Measurements from ENCODE around the gene TMEM132D. TPM values are rescaled to one million over a fixed set of nuclear protein-coding genes. Genes with fewer than 3 reads are reported as not detected.
A peak's percentile ranks its signal among the peaks of the same experiment; 100 is the strongest.

TMEM132D gene
- total RNA-seq, 2 experiments from 2014 or later, result not detected

DNA sequence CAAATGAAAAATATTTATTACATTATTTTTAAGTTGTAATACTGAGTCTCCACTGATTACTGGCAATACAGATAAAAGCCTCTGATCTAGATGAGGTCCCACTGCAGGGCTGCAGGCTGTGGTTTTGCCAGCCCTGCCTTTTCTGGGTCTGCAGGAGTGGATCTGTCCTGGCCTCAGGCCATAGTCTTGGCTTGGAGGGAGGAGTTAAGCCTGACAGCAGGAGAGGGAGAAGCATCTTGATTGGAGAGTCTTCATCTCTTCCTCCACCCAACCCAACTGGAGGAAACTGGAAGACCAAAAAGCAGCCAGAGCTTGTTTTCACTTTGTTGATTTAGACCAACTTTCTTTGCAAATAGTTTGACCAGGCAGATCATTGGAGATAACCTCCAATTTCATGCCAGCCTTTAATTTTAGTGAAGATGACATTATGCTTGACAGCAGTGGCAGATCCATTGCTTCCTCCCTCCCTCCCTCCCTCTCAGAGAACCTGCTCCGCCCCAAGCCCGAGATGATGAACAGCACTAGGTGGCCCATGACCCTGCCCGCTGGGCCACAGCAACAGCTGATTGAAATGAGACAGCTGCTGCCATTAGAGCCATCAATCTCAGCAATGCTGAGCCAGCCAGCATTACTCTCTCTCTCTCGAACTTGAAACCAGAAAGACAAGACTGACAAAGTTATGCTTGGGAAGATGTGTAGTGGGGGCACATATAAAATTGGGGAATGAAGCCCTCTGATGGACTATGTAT lies 828.2 kb downstream of the TMEM132D start:
- DNase-seq (no peak), ATAC-seq (no peak)
- no peak overlapping the region for H3K4me3 Mint-ChIP-seq
- H3K27ac Mint-ChIP-seq, result no peak overlapping the region
- ChIA-PET CTCF (no interaction called here), POLR2A (no interaction called here)
- no peaks in the 10 kb centered on the region for H3K9me3 Mint-ChIP-seq (ENCODE audit: insufficient read depth)
- H3K4me1 Mint-ChIP-seq (ENCODE audit: low read depth), result no peaks in the 10 kb centered on the region
- no peaks in the 10 kb centered on the region for H3K27me3 Mint-ChIP-seq (ENCODE audit: low read depth)
- no peaks in the 10 kb centered on the region for H3K36me3 Mint-ChIP-seq (ENCODE audit: low read depth)

GRCh38 chr12:129074379-129074778 lies 829.4 kb downstream of the TMEM132D start:
- no peak for ATAC-seq
- no peak for DNase-seq
- Mint-ChIP-seq H3K27ac (no peak overlapping the region), H3K4me1 (ENCODE audit: low read depth) (no peaks in the 10 kb centered on the region), H3K4me3 (no peak overlapping the region), H3K9me3 (ENCODE audit: insufficient read depth) (no peaks in the 10 kb centered on the region), H3K27me3 (ENCODE audit: low read depth) (no peaks in the 10 kb centered on the region), H3K36me3 (ENCODE audit: low read depth) (no peaks in the 10 kb centered on the region)
- CTCF ChIA-PET, result no interaction called here
- POLR2A ChIA-PET, result no interaction called here

GRCh38 chr12:129073157-129073915 lies 830.5 kb downstream of the TMEM132D start:
- H3K4me3 Mint-ChIP-seq, result no peak overlapping the region
- ATAC-seq (no peak), DNase-seq (no peak)
- no peaks in the 10 kb centered on the region for H3K36me3 Mint-ChIP-seq (ENCODE audit: low read depth)
- POLR2A ChIA-PET, result no interaction called here
- no peaks in the 10 kb centered on the region for H3K4me1 Mint-ChIP-seq (ENCODE audit: low read depth)
- H3K27me3 Mint-ChIP-seq (ENCODE audit: low read depth), result no peaks in the 10 kb centered on the region
- CTCF ChIA-PET, result no interaction called here
- H3K9me3 Mint-ChIP-seq (ENCODE audit: insufficient read depth), result no peaks in the 10 kb centered on the region
- no peak overlapping the region for H3K27ac Mint-ChIP-seq

DNA sequence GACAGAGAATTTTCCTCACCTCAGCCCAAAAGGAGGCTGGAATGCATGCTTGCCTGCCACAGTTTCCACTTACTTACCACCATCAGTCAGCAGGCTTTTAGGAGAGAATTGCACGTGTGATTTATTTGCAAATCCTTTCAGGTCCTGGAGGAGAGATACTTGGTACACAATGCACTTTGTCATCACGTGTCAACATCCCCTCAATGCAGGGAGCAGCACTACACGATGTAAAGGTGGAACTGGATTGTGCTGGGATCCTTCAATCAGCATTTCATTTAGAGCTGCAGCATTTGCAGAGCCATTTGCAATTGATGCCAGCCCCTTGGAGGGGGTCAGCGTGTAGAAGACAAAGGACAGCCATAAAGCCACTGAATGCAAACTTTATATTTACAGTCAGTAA lies 832.5 kb downstream of the TMEM132D start:
- no peaks in the 10 kb centered on the region for H3K36me3 Mint-ChIP-seq (ENCODE audit: low read depth)
- no peaks in the 10 kb centered on the region for H3K27me3 Mint-ChIP-seq (ENCODE audit: low read depth)
- H3K4me1 Mint-ChIP-seq (ENCODE audit: low read depth), result no peaks in the 10 kb centered on the region
- no peaks in the 10 kb centered on the region for H3K9me3 Mint-ChIP-seq (ENCODE audit: insufficient read depth)
- no peak for DNase-seq
- CTCF ChIA-PET, result no interaction called here
- no peak overlapping the region for H3K27ac Mint-ChIP-seq
- H3K4me3 Mint-ChIP-seq, result no peak overlapping the region
- ATAC-seq, result no peak
- POLR2A ChIA-PET, result no interaction called here

GRCh38 chr12:129069886-129070285 lies 833.9 kb downstream of the TMEM132D start:
- H3K4me1 Mint-ChIP-seq (ENCODE audit: low read depth), result no peaks in the 10 kb centered on the region
- H3K9me3 Mint-ChIP-seq (ENCODE audit: insufficient read depth), result no peaks in the 10 kb centered on the region
- CTCF ChIA-PET, result no interaction called here
- H3K27me3 Mint-ChIP-seq (ENCODE audit: low read depth), result no peaks in the 10 kb centered on the region
- no peaks in the 10 kb centered on the region for H3K36me3 Mint-ChIP-seq (ENCODE audit: low read depth)
- ATAC-seq (no peak), DNase-seq (no peak)
- H3K27ac Mint-ChIP-seq, result no peak overlapping the region
- H3K4me3 Mint-ChIP-seq, result no peak overlapping the region
- POLR2A ChIA-PET, result no interaction called here

DNA sequence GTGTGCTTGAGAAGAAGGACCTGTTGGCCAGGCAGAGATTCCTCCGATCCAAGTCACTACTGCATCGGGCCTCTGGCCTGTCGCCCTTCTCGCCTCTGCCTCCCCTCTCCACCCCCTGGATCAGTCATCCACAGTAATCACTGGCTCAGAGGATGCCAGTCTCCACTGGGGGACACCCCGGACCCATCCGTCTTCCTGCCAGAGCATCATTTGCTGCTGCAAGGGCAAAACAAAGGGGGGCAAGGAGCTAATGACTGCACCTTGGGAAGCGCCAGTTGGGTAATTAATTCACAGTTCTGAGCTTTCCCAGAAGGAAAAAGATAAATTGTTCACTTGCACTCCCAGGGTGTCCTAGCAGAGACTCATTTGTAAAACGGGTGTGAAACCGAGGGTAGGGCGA lies 835.1 kb downstream of the TMEM132D start:
- Mint-ChIP-seq H3K36me3 (ENCODE audit: low read depth) (no peaks in the 10 kb centered on the region), H3K9me3 (ENCODE audit: insufficient read depth) (no peaks in the 10 kb centered on the region), H3K27ac (no peak overlapping the region), H3K4me3 (no peak overlapping the region), H3K27me3 (ENCODE audit: low read depth) (no peaks in the 10 kb centered on the region), H3K4me1 (ENCODE audit: low read depth) (no peaks in the 10 kb centered on the region)
- DNase-seq, result no peak
- POLR2A ChIA-PET, result no interaction called here
- ATAC-seq, result no peak
- CTCF ChIA-PET, result no interaction called here

GRCh38 chr12:129067491-129067890 lies 836.3 kb downstream of the TMEM132D start:
- DNase-seq, result no peak
- no peaks in the 10 kb centered on the region for H3K4me1 Mint-ChIP-seq (ENCODE audit: low read depth)
- CTCF ChIA-PET, result no interaction called here
- no peaks in the 10 kb centered on the region for H3K36me3 Mint-ChIP-seq (ENCODE audit: low read depth)
- no peak overlapping the region for H3K4me3 Mint-ChIP-seq
- no peak overlapping the region for H3K27ac Mint-ChIP-seq
- no peaks in the 10 kb centered on the region for H3K9me3 Mint-ChIP-seq (ENCODE audit: insufficient read depth)
- POLR2A ChIA-PET, result no interaction called here
- no peak for ATAC-seq
- H3K27me3 Mint-ChIP-seq (ENCODE audit: low read depth), result no peaks in the 10 kb centered on the region

- CTCF ChIA-PET, result no interaction called here
- H3K27ac Mint-ChIP-seq, result no peak overlapping the region
- POLR2A ChIA-PET, result no interaction called here
- DNase-seq (no peak), ATAC-seq (no peak)
- H3K9me3 Mint-ChIP-seq (ENCODE audit: insufficient read depth), result no peaks in the 10 kb centered on the region
- H3K4me1 Mint-ChIP-seq (ENCODE audit: low read depth), result no peaks in the 10 kb centered on the region
- no peaks in the 10 kb centered on the region for H3K36me3 Mint-ChIP-seq (ENCODE audit: low read depth)
- no peak overlapping the region for H3K4me3 Mint-ChIP-seq
- H3K27me3 Mint-ChIP-seq (ENCODE audit: low read depth), result no peaks in the 10 kb centered on the region
Measured at GRCh38 chr12:129064209-129064855, 839.5 kb downstream of the TMEM132D start.

DNA sequence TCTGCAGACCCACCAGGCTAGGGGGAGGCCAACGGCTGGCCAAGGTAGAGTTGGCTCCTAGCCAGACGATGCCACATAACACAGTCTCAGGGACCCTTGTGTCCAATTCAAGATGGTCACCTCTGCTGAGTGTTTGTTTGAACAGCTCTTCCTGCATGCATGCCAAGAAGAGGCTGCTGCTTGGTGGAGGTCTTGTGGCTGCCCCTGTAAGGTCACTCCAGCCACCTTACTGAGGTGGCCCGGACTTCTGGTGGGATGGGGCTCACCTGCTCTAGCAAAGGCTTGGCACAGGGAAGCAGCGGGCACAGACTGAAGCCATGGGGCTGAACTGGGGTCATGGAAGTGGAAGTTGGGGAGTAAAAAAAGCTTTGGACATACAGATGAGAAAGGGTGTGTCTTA lies 840.2 kb downstream of the TMEM132D start:
- H3K27me3 Mint-ChIP-seq (ENCODE audit: low read depth), result no peaks in the 10 kb centered on the region
- ChIA-PET CTCF (no interaction called here), POLR2A (no interaction called here)
- no peak overlapping the region for H3K27ac Mint-ChIP-seq
- DNase-seq, result no peak
- H3K36me3 Mint-ChIP-seq (ENCODE audit: low read depth), result no peaks in the 10 kb centered on the region
- ATAC-seq, result no peak
- H3K9me3 Mint-ChIP-seq (ENCODE audit: insufficient read depth), result no peaks in the 10 kb centered on the region
- H3K4me3 Mint-ChIP-seq, result no peak overlapping the region
- H3K4me1 Mint-ChIP-seq (ENCODE audit: low read depth), result no peaks in the 10 kb centered on the region

DNA sequence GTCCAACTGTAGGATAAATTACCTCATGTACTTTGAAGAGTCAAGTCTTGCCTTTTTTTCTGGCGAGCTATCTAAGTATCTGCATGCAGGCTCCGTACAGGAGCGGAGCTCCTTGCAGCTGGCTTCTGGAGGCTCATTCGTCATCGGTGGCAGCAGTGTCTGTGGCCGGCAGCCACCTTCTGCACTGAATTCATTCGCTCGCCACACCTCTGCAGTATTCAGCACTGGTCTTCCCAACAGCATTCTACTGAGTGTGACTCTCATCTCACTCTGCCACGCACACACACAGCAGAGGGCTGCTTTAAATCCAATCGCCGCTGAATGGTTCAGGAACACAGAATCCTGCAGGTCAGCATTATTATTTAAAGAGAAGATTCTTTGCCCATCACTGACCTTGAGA lies 850.6 kb downstream of the TMEM132D start:
- H3K4me3 Mint-ChIP-seq, result no peak overlapping the region
- no peaks in the 10 kb centered on the region for H3K4me1 Mint-ChIP-seq (ENCODE audit: low read depth)
- ChIA-PET CTCF (no interaction called here), POLR2A (no interaction called here)
- H3K27me3 Mint-ChIP-seq (ENCODE audit: low read depth), result no peaks in the 10 kb centered on the region
- no peaks in the 10 kb centered on the region for H3K36me3 Mint-ChIP-seq (ENCODE audit: low read depth)
- DNase-seq (no peak), ATAC-seq (no peak)
- no peaks in the 10 kb centered on the region for H3K9me3 Mint-ChIP-seq (ENCODE audit: insufficient read depth)
- no peak overlapping the region for H3K27ac Mint-ChIP-seq

- ChIA-PET CTCF (no interaction called here), POLR2A (no interaction called here)
- H3K36me3 Mint-ChIP-seq (ENCODE audit: low read depth), result no peaks in the 10 kb centered on the region
- H3K27me3 Mint-ChIP-seq (ENCODE audit: low read depth), result no peaks in the 10 kb centered on the region
- DNase-seq (no peak), ATAC-seq (no peak)
- no peaks in the 10 kb centered on the region for H3K9me3 Mint-ChIP-seq (ENCODE audit: insufficient read depth)
- H3K4me3 Mint-ChIP-seq, result no peak overlapping the region
- H3K4me1 Mint-ChIP-seq (ENCODE audit: low read depth), result no peaks in the 10 kb centered on the region
- H3K27ac Mint-ChIP-seq, result no peak overlapping the region
Measured at GRCh38 chr12:129052373-129052772, 851.5 kb downstream of the TMEM132D start.

- H3K36me3 Mint-ChIP-seq (ENCODE audit: low read depth), result no peaks in the 10 kb centered on the region
- H3K9me3 Mint-ChIP-seq (ENCODE audit: insufficient read depth), result no peaks in the 10 kb centered on the region
- H3K4me1 Mint-ChIP-seq (ENCODE audit: low read depth), result no peaks in the 10 kb centered on the region
- DNase-seq (peak; percentile 23), ATAC-seq (no peak)
- ChIA-PET POLR2A (no interaction called here), CTCF (no interaction called here)
- H3K27ac Mint-ChIP-seq, result no peak overlapping the region
- H3K4me3 Mint-ChIP-seq, result no peak overlapping the region
- no peaks in the 10 kb centered on the region for H3K27me3 Mint-ChIP-seq (ENCODE audit: low read depth)
Measured at GRCh38 chr12:129049917-129050316, 853.9 kb downstream of the TMEM132D start.
